NCI-H146 (cell line): ENCODE results near the gene WDFY2.
"Not testable (repeated sequence)": the region's sequence is repeated elsewhere in the genome, so short reads cannot be mapped to it uniquely, and the experiment has no call there.

Experiments used
- DNase-seq: peaks from one replicate; lab custom pipeline; 2025; lab: John Stamatoyannopoulos, UW

WDFY2 gene, protein sequence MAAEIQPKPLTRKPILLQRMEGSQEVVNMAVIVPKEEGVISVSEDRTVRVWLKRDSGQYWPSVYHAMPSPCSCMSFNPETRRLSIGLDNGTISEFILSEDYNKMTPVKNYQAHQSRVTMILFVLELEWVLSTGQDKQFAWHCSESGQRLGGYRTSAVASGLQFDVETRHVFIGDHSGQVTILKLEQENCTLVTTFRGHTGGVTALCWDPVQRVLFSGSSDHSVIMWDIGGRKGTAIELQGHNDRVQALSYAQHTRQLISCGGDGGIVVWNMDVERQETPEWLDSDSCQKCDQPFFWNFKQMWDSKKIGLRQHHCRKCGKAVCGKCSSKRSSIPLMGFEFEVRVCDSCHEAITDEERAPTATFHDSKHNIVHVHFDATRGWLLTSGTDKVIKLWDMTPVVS

DNA sequence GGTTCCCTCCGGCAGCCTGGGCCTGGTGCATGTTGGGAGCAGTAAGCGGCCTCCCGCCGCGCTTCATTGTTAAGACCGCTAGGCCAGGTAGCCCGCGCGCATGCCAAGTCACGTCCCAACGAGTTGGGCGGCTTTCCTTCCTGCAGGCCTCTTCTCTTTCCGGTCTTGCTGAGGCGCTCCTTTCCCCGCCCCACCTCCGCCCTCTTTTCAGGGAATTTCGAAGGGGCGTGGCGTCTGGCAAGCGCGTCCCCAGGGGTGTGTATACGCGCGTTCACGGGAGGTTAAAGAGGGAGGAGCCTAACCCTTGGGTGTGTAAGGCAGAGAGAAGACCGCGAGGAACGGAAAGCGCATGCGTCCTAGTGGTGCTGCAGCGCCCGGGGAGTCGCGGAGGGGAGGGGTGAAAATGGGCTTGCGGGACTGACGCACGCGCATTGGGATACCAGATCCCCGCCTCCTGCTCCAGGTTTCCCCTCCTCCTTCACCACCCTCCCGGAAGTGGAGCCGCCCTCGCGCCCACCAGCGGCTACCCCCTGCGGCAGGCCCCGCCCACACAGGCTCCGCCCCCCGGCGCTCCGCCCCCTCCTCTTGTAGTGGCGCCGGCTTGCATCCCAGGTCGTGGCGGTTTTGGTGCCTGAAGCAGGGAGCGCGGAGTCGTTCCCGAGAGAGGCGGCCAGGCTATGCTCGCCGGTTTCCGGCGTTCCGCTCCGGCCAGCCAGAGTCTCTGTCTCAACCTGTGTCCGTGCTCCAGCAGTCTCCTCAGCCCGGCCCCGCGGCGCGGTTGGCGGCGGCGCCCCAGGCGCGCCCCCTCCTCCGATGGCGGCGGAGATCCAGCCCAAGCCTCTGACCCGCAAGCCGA is at the start of gene WDFY2:
Gene WDFY2, plus strand, starts transcription at position 588 of the 856 bp plus-strand sequence. Its CDS starts 226 bp downstream, at position 814.
- DNase-seq: peak; percentile 100

DNA sequence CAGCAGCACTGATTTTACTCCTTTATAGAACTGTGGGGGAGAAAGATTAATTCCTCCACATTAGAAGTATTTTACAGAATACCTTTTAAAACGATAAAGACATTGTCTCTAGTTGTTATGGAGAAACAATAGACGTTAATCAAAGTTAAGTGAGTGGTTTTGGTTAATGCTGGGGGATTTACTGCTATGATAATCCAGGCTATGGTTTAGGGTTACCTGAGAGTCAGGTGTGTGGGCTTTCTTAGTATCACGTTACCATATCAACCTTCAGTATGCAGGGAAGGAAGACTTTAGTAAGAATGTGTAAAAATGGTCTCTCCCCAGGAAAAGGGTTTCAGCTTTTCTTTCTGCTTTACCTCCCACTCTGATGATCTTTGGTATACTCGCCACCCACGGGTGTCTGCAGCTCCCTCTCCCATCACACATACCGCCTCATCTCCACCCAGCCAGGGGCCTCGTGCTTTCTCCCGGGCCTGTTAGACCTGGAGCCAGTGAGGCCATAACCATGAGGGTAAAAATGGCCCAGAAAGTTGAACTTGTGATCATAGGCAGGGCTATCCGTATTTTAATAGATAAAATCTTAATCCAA is 45.6 kb upstream of the WDFY2 start:
- DNase-seq: no peak

DNA sequence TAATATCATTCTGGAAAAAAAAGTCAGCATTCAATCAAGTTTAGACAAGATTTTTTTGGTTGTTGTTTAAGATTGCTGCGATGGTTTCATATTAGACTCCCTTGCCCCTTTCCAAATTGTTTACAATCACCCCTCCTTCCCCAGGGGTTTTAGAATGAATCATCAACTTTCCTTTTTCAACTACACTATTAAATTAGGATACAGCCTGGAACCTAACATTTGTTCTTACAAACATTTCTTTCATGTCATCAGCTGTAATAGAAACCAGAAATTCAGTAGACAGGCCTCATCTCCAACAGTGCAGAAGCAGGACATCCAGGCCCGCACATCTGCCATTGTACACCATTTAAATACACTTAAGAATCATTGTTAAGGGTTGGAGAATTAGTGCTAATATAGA is 44.4 kb upstream of the WDFY2 start:
- DNase-seq: no peak

DNA sequence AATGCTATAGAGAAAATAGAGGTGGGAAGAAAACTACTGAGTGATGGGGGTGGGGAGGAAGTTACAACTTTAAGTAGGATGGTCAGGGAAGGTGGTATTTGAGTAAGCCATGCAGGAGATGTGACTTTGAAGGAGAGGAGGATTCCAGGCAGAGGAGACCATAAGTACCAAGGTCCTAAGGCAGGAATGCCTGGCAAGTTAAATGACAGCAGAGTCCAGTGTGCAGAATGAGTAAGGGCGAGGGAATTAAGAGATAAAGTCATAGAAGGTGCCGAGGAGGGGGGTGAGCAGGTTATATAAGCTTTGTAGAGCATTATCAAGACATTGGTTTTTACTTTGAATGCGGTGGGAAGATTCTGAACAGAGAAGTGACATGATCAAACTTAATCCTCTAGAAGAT is 43.2 kb upstream of the WDFY2 start:
- no peak for DNase-seq

DNA sequence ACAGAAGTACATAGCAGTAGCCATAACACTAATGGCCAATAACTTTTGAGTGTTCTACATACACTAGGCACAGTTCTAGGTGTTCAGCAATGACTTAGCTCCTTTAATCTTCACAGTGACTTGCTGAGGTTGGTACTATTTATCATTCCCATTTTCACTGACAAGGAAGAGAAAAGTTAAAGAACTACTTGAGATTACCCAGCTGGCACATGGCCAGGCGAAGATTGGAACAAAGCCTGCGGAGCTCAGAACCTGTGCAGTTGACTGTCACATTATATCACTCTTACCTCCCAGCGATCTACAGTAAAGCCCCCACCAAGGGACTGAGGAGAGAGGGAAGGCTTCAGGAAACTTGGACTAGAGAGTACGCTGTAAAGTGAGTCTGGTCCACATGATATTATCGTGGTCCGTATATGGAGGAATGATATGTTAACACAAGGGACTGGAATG is 42.4 kb upstream of the WDFY2 start:
- no peak for DNase-seq

DNA sequence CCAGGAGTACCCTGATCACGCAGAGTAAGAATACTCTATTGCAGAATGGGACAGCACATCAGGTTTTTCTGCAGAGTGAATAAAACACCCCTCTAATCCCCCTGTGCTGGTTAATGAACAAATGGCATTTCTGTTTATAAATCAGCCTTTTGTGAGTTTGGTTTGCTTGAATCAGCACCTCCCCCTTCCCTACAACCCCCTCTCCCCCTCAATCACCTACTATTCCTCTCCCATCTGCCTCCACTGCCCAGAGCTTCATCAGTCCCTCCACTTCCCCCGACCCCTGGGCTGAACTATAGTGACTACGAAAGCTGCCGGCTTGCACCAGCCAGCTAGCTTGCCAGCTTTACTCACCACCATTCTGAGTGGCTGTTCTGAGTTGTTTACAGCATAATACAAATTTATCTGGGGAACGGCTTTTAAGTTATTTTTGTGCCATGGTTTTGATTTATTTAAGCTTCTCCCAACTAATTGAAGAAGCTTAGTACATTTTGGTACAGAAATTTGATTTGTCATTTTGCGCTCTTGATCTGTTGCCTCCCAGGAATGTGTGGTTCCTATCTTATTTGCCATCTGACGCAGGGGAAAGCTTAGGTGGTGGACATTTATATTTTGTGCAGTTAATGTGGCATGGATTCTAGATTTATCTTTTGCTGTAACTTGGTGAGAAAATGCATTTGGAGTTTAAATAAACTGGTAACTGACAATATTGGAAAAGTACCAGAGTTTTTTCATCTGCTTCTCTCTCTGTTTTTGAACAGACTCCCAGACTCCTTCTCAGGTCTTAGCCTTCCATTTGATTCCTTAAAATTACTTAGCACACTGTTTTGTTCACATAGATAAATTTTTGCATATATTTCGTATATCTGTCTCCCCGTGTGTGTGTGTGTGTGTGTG is 41.7 kb upstream of the WDFY2 start:
- DNase-seq: no peak

DNA sequence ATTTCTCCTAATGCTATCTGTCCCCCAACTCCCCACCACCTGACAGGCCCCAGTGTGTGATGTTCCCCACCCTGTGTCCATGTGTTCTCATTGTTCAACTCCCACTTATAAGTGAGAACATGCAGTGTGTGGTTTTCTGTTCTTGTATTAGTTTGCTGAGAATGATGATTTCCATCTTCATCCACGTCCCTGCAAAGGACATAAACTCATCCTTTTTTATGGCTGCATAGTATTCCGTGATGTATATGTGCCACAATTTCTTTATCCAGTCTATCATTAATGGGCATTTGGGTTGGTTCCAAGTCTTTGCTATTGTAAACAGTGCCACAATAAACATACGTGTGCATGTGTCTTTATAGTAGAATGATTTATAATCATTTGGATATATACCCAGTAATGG is 38.8 kb upstream of the WDFY2 start:
- not testable (repeated sequence) for DNase-seq

DNA sequence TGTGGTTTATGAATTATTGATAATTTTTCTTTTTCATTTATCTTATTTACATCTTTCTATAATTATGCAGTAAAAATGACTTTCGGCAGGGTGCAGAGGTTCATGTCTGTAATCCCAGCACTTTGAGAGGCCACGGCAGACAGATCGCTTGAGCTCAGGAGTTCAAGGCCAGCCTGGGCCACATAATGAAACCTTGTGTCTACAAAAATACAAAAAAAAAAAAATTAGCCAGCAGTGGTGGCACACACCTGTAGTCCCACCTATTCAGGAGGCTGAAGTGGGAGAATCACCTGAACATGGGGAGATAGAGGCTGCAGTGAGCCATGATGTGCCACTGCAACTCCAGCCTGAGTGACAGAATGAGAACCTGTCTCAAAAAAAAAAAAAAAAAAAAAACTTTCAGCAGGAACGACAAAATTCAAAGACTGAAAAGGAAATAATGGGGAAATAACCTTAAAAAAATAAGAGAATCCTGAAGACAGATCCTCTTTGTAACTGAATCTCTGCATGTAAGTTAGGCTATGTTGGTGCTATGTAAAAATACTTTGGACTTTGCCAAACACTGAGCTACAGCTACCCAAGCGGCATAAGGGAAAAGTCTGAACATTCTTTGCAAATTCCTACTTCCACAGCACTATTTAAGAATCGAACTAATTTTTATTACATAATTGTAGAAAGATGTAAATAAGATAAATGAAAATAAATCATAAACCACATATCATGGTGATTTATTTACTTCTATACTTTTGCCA is 36.7 kb upstream of the WDFY2 start:
- DNase-seq: no peak

DNA sequence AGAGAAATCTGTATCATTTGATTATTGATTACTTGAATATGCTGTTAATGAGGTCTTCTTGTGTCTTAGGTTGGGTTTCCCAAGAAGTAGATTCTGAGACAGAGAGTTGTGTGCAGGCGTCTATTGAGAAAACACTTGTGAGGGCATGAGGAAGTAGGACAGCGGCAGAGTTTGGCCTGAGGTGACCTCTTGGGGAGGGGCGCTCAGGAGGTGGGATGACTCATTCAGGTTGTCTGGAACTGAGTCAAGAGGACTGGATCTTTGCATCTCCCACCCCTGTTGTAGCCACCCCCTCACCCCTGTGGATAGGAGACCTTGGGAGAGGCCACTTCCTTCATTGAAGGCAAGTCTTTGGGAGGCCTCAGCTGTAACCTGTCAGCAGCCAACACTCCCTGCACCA is 35.2 kb upstream of the WDFY2 start:
- no peak for DNase-seq

DNA sequence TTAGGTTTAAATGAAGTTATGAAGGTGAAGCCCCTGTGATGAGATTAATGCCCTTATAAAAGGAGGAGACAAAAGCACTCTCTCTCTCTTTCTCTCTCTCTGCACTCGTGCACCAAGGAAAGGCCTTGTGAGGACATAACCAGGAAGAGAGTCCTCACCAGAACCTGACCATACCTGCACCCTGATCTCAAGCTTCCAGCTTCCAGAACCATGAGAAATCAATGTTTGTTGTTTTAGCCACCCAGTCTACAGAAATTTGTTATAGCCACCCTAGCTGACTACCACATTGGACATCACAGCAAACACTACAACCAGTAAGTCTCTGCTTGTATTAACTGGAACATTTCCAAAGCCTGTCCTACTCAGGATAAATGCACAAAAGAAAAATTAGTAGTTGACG is 34.7 kb upstream of the WDFY2 start:
- no peak for DNase-seq

DNA sequence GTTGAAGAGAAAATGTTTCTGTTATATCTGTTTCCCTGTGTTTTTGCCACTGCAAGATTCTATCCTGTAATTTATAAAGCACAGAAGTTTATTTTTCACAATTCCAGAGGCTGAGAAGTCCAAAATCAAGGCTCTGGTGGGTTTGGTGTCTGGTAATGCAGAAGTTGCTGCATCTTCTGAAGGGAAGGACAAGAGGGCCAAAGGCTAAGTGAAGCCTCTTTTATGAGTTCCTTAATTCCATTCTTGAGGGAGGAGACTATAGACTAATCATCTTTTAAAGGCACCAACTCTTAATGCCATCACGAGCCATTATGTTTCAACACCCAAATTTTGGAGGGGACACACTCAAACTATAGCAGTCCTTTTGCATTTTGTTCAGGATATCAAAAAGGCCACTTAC is 34.1 kb upstream of the WDFY2 start:
- no peak for DNase-seq

DNA sequence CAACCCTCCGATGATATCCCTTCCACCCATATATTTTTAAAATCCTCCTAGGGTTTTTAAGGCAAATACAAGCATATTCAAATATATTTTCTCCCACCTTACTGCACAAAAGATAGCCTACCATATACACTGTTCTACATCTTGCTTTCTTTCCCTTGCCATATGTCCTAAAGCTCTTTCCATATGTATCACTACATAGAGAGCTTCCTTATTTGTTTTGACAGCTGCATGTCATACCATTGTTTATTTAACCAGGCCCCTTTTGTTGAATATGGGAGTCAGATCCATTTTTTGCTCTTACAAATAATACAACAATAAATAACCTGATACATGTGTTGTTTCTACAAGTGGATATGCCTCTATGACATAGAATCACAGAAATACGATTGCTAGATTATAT is 32.8 kb upstream of the WDFY2 start:
- peak; percentile 31 for DNase-seq

DNA sequence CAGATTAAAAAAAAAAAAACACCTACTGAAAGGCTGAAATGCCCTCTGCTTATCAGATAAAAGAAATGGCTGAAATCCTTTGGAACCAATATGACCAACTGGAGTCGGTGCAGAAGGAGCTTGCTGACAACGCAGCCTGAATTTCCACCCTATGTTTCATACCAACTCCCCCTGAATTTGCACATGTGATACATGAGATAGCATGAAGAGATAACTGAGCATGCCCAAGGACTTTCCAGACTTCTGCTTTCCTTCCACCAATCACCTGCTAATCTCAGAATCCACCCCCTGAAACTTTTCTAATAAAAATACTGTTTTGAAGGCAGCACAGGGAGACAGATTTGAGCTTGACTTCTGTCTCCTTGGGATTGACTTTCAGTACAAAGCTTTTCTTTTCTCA is 32.2 kb upstream of the WDFY2 start:
- DNase-seq: no peak

DNA sequence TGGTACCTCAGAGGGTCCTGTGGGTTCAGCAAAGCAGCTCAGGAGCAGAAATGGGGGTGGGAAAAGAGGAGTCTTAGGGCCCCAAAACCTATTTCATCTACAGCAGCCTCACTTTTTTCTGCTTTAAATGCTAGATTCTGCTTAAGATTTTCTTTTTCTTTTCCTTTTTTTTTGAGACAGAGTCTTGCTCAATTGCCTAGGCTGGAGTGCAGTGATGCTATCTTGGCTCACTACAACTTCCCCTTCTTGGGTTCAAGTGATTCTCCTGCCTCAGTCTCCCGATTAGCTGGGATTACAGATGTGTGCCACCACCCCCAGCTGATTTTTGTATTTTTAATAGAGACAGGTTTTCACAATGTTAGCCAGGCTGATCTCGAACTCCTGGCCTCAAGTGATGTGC is 30.7 kb upstream of the WDFY2 start:
- no peak for DNase-seq

DNA sequence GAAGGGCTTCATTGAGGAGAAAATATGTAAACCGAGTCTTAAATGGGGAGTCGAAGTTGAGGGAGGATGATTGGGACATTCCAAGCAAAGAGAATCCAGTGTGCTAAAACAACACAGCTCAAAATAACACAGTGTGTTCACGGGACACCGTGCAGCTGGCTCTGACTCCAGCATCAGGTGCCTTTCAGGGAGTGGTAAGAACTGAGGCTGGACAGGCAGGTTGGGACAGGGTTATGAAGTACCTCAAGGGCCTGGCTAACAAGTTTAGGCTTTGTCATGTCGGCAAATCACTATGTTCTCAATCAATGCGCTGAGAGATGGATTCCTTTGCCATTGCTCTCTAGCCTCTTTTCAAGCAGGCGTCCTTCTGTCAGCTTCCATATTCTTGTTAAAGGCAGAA is 27.5 kb upstream of the WDFY2 start:
- DNase-seq: no peak

DNA sequence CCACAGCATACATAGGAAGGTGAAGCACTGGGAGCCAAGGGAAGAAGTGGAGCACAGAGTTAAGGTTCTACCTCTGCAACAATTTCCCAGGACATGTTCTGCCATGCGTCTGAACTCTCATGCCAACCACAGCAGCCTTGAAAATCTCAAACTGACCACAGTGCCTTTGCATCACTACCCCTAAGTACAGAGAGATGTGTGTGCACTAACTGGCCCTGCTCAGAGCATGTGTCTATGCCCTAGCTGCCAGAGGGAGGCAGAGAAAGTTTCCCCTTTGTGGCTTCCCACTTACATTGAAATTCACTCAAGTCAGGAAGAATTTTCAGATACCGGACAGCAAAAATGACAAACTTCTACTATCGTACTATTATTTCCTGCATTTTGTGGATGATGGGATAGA is 26.8 kb upstream of the WDFY2 start:
- DNase-seq: no peak

DNA sequence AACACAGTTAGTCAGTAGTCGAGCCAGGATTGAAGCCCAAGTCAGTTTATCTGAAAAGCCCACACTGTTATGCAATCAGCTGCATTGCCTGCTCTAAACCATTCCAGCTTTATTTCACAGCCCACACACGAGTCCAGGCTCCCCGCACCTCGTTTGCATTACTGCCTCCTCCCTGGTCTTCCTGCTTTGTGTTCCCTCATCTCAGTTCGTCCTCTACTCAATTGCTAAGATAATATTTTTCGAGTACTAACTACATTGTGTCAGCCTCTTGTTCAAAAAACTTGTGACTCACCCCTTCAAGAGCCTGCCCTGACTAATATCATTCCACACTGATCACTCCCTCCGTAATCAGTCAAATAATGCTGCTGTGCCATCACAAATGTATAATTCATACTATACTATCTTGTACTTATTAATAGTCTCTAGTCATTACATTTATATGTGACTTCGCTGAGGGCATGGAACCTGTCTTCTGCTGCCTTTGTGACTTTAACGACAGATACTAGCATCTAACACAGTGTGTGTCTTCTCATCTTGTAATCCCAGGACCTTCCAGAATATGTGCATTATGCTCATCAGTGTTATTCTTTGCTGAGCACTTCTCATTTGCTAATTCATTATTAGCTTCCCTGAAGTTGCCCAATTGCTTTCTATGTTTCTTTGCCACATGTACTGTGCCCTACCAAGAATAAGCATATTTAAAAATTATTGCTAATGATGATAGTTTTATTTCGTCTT is 26.2 kb upstream of the WDFY2 start:
- DNase-seq: no peak

DNA sequence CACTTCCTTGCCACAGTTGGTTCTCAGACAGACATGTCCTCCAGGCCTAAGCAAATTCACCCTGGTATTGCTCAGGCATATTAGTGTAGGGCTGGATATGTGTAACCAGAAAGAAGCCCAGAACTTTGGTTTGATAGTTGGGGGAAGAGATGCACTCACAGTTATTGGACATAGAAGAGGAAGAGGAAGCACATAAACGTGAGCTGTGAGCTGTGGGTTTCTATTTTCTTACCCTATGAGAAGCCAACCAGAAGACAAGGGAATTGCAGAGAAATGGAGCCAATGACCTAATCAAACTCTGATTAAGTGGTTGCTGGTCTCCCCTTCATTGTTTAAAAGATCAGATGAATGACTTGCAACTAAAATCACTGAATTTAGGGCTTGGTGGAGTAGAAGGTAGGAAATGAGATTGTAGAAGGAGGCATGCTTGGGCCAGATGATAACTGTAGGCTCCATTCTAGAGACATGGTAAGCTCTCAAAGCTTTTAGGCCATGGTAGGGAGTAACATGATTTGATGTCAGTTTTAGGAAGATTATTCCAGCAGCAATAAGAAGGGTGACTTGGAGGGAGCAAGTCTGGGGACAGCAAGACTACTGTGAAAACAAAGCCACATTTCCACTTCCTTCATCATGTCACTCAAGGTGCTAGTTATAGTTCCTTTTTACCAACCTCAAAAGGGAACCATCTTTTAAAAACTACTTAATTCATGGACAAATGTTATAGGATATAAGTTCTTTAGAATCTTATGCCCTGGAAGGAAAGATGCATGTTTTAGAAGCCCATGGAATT is 24.1 kb upstream of the WDFY2 start:
- no peak for DNase-seq

DNA sequence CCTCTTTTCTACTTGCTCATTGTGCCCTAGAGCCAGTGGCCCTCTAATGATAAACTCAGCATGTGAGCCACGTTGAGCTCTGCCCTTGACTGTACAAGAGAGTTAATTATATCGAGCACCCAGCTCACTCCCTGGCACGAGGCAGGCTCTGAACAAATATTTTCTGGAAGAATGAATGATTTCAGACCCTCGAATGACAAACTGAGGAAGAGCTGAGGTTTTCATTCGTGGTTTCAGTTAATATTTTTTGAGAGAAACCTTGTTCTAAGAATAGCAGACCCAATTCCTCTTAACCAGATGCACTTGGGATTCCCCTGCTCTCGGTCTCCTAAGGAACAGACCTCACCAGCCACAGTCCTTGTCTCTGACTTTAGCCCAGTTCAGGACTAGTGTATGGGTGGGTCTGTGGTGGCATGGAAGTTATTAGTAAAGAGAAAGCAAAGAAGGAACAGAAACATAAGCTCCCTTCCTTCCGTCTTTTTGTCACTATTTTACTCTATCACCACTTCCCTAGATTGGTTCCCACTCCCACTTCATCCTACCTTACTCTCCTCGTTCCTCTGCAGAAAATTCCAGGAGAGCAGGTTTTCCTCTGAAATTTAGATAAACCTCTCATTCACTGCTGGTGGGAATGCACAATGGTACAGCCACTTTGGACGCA is 22.1 kb upstream of the WDFY2 start:
- DNase-seq: no peak
